Panc1 (cell line): Measurements from ENCODE around the gene DOK6. TPM values are rescaled to one million over a fixed set of nuclear protein-coding genes. Genes with fewer than 3 reads are reported as not detected.

ENCODE experiments used
- ATAC-seq: fragments of 200-7000 bp; cut with Tn5 transposase; 2 replicates; pipeline ENCODE4 v1.9.1; 2020; ENCODE audit warnings: mild to moderate bottlenecking, moderate library complexity
- BruUV-seq: library from RNA; stranded (reverse); fragments of 400-500 nt; replicated peaks from 2 replicates; lab custom pipeline; 2021; lab: Mats Ljungman, UMichigan
- CTCF ChIA-PET: fragments of 300-600 bp; sonication (Branson Sonifier 250); formaldehyde crosslinking; loops from one replicate; lab custom pipeline; 2022; ENCODE audit warnings: antibody characterized with exemption; lab: Charles Lee
- POLR2A ChIA-PET: fragments of 300-600 bp; sonication (Branson Sonifier 250); formaldehyde crosslinking; loops from one replicate; lab custom pipeline; 2022; ENCODE audit warnings: antibody characterized with exemption; lab: Charles Lee
- DNase-seq: peaks from one replicate; pipeline ENCODE4 v3.0.0-alpha.2; 2010; ENCODE audit warnings: low read depth, low spot score
- H3K27ac ChIP-seq: 2 replicates; pipeline ENCODE4 v1.5.1; 2011; ENCODE audit warnings: mild to moderate bottlenecking, low read length, inconsistent platforms
- H3K27me3 ChIP-seq: fragments of 200-500 bp; sonication (Bioruptor generic); 2 replicates; pipeline ENCODE4 v1.6.0; 2014; ENCODE audit warnings: low read length, inconsistent platforms; ENCODE audit not compliant: control insufficient read depth, insufficient read depth
- H3K36me3 ChIP-seq: fragments of 200-500 bp; sonication (Bioruptor generic); 2 replicates; pipeline ENCODE4 v1.5.1; 2014; ENCODE audit warnings: inconsistent platforms, mild to moderate bottlenecking, low read length, moderate library complexity; ENCODE audit not compliant: control insufficient read depth, insufficient read depth
- H3K4me1 ChIP-seq: 2 replicates; pipeline ENCODE4 v1.5.1; 2011; ENCODE audit warnings: inconsistent platforms, mild to moderate bottlenecking, low read length, moderate library complexity; ENCODE audit not compliant: control insufficient read depth, insufficient read depth
- H3K4me3 ChIP-seq, 2 experiments: 2 replicates each; pipeline ENCODE4 v1.5.1; 2011 to 2012; ENCODE audit warnings: low read depth in 2 of 2, low read length in 2 of 2, mild to moderate bottlenecking in 2 of 2, inconsistent platforms in 1 of 2, moderate library complexity in 1 of 2
- H3K9me3 ChIP-seq: fragments of 200-500 bp; sonication (Bioruptor generic); 2 replicates; pipeline ENCODE4 v1.5.1; 2014; ENCODE audit warnings: low read depth, mild to moderate bottlenecking, inconsistent platforms, low read length, moderate library complexity; ENCODE audit not compliant: control insufficient read depth, insufficient read depth
- CTCF ChIP-seq: fragments of 450-650 bp; IDR thresholded peaks from 2 replicates; pipeline ENCODE4 v1.5.1; 2017; ENCODE audit warnings: mild to moderate bottlenecking
- POLR2AphosphoS5 ChIP-seq: IDR thresholded peaks from 2 replicates; pipeline ENCODE4 v1.6.1; 2012; ENCODE audit warnings: mild to moderate bottlenecking, low read depth, low read length, moderate library complexity
- REST ChIP-seq, 2 experiments: IDR thresholded peaks; 2 replicates each; pipeline ENCODE4 v1.6.1; 2011 to 2012; ENCODE audit warnings: low read depth in 2 of 2, control low read depth in 1 of 2, low read length in 1 of 2, mild to moderate bottlenecking in 1 of 2, moderate library complexity in 1 of 2; ENCODE audit not compliant: insufficient read depth in 1 of 2
- SIN3A ChIP-seq: IDR thresholded peaks from 2 replicates; pipeline ENCODE4 v1.6.1; 2012; ENCODE audit warnings: low read depth, mild to moderate bottlenecking, low read length, moderate library complexity, borderline replicate concordance; ENCODE audit not compliant: insufficient read depth
- TCF7L2 ChIP-seq: IDR thresholded peaks from 2 replicates; pipeline ENCODE4 v1.6.1; 2011; ENCODE audit warnings: mild to moderate bottlenecking, low read depth, low read length, inconsistent platforms
- in situ Hi-C: cut with HindIII; loops from 2 replicates; pipeline ENCODE4 v1.10.0; 2016; ENCODE audit warnings: low sequenced_read_pairs, low pct_unique_long_range_greater_than_20kb
- intact Hi-C: fragments of 100-400 bp; cut with micrococcal nuclease; formaldehyde crosslinking; loops from one replicate; pipeline ENCODE4 v1.10.0; 2022; ENCODE audit not compliant: unreplicated experiment
- total RNA-seq: library from RNA; stranded (reverse); gene quantifications from one replicate; pipeline ENCODE4 v1.2.1, GENCODE V29; 2021; ENCODE audit not compliant: unreplicated experiment

Gene DOK6
- total RNA-seq, 1 experiment from 2014 or later: not detected

- no peak for DNase-seq
- no peak for ATAC-seq
- no peaks in the 10 kb centered on the region for H3K9me3 ChIP-seq
- H3K27ac ChIP-seq: no peak overlapping the region
- no peak for TF ChIP-seq SIN3A
- no peak for TF ChIP-seq CTCF
- no peak for TF ChIP-seq POLR2AphosphoS5
- no peak for TF ChIP-seq TCF7L2
- TF ChIP-seq REST (IDR thresholded peaks at IDR 0.05; ENCODE audit: insufficient read depth in 1 of 2, low read depth in 2 of 2, low read length in 1 of 2): no peak
- POLR2A ChIA-PET: no interaction called here
- in situ Hi-C loops: no loop called here
- no peak overlapping the region for H3K4me3 ChIP-seq
- H3K36me3 ChIP-seq: no peaks in the 10 kb centered on the region
- BruUV-seq: no TSS peak
- H3K27me3 ChIP-seq: no peaks in the 10 kb centered on the region
- no peaks in the 10 kb centered on the region for H3K4me1 ChIP-seq
- intact Hi-C loops: no loop called here
- CTCF ChIA-PET: no interaction called here
Measured at GRCh38 chr18:69484699-69485396, 84.2 kb downstream of the DOK6 start.

GRCh38 chr18:69487488-69488394 is 87.1 kb downstream of the DOK6 start:
- BruUV-seq: no TSS peak
- POLR2A ChIA-PET: no interaction called here
- ATAC-seq: no peak
- no peaks in the 10 kb centered on the region for H3K36me3 ChIP-seq
- no peaks in the 10 kb centered on the region for H3K9me3 ChIP-seq
- no peak overlapping the region for H3K4me3 ChIP-seq
- in situ Hi-C loops (no loop called here), intact Hi-C loops (no loop called here)
- CTCF ChIA-PET: no interaction called here
- TF ChIP-seq SIN3A (no peak), REST (IDR thresholded peaks at IDR 0.05; ENCODE audit: insufficient read depth in 1 of 2, low read depth in 2 of 2, low read length in 1 of 2) (no peak)
- no peak for DNase-seq
- H3K4me1 ChIP-seq: no peaks in the 10 kb centered on the region
- no peaks in the 10 kb centered on the region for H3K27me3 ChIP-seq
- H3K27ac ChIP-seq: no peak overlapping the region
